ENCODE measurements around the gene FHIT.

Gene FHIT

DNA sequence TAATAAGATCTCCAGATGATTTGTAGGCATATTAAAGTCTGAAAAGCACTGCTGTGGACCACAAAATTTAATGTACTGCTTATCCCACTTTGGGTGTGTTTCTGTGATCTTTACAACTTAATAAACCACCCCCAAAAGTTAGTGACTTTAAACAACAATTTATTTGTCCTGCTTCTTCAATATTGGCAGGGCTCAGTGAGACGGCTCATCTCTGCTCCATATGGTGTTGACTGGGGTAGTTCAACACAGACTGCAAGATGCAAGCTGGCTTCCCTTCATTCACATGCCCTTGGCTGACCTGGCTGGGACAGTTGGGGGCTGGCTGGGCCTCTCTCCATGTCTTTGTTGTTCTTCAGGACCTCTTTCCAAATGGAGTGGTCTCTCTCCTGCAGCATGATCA, 337.8 kb downstream of the FHIT start:
- no peak overlapping the region for H3K4me3 ChIP-seq (ENCODE audit: low read depth, low read length)
- TF ChIP-seq, protein P1, sequence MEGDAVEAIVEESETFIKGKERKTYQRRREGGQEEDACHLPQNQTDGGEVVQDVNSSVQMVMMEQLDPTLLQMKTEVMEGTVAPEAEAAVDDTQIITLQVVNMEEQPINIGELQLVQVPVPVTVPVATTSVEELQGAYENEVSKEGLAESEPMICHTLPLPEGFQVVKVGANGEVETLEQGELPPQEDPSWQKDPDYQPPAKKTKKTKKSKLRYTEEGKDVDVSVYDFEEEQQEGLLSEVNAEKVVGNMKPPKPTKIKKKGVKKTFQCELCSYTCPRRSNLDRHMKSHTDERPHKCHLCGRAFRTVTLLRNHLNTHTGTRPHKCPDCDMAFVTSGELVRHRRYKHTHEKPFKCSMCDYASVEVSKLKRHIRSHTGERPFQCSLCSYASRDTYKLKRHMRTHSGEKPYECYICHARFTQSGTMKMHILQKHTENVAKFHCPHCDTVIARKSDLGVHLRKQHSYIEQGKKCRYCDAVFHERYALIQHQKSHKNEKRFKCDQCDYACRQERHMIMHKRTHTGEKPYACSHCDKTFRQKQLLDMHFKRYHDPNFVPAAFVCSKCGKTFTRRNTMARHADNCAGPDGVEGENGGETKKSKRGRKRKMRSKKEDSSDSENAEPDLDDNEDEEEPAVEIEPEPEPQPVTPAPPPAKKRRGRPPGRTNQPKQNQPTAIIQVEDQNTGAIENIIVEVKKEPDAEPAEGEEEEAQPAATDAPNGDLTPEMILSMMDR (IDR thresholded peaks at IDR 0.05; ENCODE audit: borderline replicate concordance, insufficient read depth, low read depth, low read length), result no peak

DNA sequence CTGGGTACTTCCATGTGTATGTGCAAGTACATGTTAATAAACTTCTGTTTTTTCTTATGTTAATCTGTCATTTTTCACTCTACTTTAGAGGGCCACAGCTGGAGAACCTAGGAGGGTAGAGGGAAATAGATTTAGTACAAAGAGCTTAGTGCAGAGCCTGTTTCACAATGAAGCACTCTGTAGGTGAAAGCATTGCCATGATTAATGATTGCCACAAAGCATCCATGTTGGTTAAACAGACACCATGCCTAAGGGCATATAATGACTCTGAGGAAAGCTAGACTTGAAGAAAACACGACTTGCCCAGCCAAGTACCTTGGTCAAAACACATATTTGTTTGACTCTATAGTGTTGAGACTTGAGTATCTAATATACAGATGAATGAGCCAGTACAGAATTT, 338.4 kb downstream of the FHIT start:
- H3K4me3 ChIP-seq (ENCODE audit: low read depth, low read length), result no peak overlapping the region
- TF ChIP-seq, protein P1 (IDR thresholded peaks at IDR 0.05; ENCODE audit: borderline replicate concordance, insufficient read depth, low read depth, low read length), result no peak

DNA sequence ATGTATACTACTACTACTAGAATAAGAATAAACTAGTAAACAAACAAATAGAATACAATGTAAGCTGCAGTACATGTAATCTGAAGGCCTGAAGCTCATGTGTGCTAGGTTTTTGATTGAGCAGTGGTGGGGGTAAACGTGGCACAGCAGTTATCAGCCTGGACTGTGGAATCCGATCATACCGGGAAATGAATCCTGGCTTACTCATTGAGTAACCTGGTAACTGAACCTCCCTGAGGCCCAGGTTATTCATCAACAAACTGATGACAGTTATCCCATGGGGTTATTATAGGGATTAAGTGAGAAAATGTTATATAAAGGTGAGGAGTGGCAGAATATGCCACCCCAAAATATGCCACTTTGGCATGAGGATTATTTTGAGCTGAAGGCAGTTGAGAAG, 339.1 kb downstream of the FHIT start:
- H3K4me3 ChIP-seq (ENCODE audit: low read depth, low read length), result no peak overlapping the region
- TF ChIP-seq, protein P1 (IDR thresholded peaks at IDR 0.05; ENCODE audit: borderline replicate concordance, insufficient read depth, low read depth, low read length), result no peak

DNA sequence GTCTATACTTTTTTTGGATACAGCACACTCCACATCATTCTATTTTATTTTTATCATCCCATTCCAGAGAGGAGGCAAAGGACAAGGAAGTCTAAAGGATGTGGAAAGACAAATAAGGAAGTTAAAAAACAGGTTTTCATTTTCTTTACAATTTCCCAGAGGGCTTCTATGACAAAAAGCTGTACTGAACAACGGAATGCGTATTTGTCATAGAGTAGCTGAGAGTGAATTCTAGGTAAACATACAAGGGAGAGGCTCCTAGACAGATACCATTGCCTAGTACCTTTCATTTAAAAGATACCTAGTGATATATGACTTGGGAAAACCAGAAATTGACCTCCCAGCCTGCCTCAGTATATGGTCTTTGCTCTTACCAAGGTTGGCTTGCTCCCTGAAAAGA, 341.7 kb downstream of the FHIT start:
- TF ChIP-seq, protein P1 (IDR thresholded peaks at IDR 0.05; ENCODE audit: borderline replicate concordance, insufficient read depth, low read depth, low read length), result no peak
- H3K4me3 ChIP-seq (ENCODE audit: low read depth, low read length), result no peak overlapping the region

DNA sequence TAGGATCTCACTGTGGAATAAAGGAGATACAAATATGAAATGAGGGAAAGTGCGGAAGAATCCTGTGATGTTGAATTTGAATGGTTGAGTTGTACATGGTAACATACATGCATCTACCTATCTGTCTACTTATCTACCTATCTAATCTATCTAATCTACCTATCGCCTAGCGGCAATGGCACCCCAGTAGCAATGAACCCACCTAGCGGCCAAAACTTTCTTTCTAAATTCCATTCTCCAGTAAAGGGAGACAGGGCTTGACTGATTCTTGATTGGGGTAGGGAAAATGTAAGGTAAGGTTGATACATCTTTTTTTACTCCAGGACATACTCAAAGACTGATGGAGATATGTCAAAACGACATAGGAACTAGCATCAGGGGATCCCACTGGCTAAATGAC, 345.0 kb downstream of the FHIT start:
- TF ChIP-seq, protein P1 (IDR thresholded peaks at IDR 0.05; ENCODE audit: borderline replicate concordance, insufficient read depth, low read depth, low read length), result no peak
- H3K4me3 ChIP-seq (ENCODE audit: low read depth, low read length), result no peak overlapping the region

DNA sequence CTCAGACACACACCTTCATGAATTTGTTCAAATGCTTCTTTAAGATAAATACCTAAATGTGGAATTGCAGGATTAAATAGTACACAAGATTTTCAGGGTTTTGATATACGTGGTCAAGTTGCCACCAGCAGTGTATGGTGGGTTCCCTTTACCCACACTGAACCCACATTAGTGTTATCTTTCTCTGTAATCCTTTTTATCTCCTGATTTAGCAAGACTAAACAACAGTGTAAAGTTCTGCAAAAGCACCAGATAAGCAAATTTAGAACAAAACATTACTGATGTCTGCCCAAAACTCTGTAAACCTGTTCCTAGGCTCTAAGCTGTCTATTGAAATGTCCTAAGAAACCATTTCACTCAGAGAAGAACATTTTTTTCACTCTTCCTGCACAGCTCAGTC, 352.9 kb downstream of the FHIT start:
- TF ChIP-seq, protein P1 (IDR thresholded peaks at IDR 0.05; ENCODE audit: borderline replicate concordance, insufficient read depth, low read depth, low read length), result no peak
- H3K4me3 ChIP-seq (ENCODE audit: low read depth, low read length), result no peak overlapping the region

DNA sequence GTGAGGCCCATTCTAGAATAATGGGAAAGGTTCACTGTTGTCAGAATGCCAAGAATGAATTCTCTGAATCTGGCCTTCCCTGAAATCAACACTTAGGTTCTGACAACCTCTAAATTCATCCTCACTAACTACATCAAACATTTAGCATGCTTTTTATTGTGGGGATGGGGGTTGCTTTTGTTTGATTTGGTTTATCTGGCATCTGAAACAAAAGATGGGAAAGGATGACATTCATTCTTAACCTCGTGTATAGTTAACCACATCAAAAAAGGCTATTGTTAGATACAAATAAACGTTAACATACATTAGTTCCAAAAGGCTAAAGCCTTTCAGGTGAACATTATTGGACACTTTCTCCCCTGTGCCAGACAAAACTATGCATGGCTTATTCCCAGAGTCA, 357.3 kb downstream of the FHIT start:
- no peak overlapping the region for H3K4me3 ChIP-seq (ENCODE audit: low read depth, low read length)
- TF ChIP-seq, protein P1 (IDR thresholded peaks at IDR 0.05; ENCODE audit: borderline replicate concordance, insufficient read depth, low read depth, low read length), result no peak
